DMS153 treated with DMSO at 0.1 percent for 48 hours (cell line): ENCODE measurements around the gene PDRG1.

Experiments
- DNase-seq: peaks from one replicate; lab custom pipeline; 2025; ENCODE audit not compliant: unreplicated experiment; lab: John Stamatoyannopoulos, UW

The PDRG1 gene

GRCh38 chr20:31967830-31968249 is 16.0 kb upstream of the PDRG1 start, which contains the start of gene XKR7:
TSS of gene XKR7 (plus strand) at chr20:31968151. CDS start at chr20:31968176, 25 bp downstream.
- peak; percentile 50 for DNase-seq

GRCh38 chr20:31966991-31967655 is 15.3 kb upstream of the PDRG1 start:
- no peak for DNase-seq

- no peak for DNase-seq
These were observed 12.0 kb upstream of the PDRG1 start for GRCh38 chr20:31963889-31964288.

- DNase-seq = no peak
These were observed 10.9 kb upstream of the PDRG1 start for GRCh38 chr20:31962761-31963160.

GRCh38 chr20:31956556-31957526 is 5.0 kb upstream of the PDRG1 start:
- DNase-seq = no peak

GRCh38 chr20:31954500-31954899 is 2.7 kb upstream of the PDRG1 start:
- DNase-seq = no peak

- DNase-seq = no peak
These were observed 1.8 kb upstream of the PDRG1 start for GRCh38 chr20:31953556-31954148.

GRCh38 chr20:31951203-31951529 is 680 bp downstream of the PDRG1 start:
- DNase-seq = no peak

GRCh38 chr20:31949877-31950646 is 1.8 kb downstream of the PDRG1 start:
- no peak for DNase-seq

GRCh38 chr20:31948008-31948407 is 3.8 kb downstream of the PDRG1 start:
- DNase-seq = no peak

GRCh38 chr20:31945785-31946184 is 6.1 kb downstream of the PDRG1 start:
- DNase-seq = no peak

GRCh38 chr20:31945319-31945718 is 6.5 kb downstream of the PDRG1 start:
- DNase-seq = no peak

- DNase-seq = no peak
These were observed 8.8 kb downstream of the PDRG1 start for GRCh38 chr20:31943052-31943471.

- no peak for DNase-seq
These were observed 12.2 kb downstream of the PDRG1 start for GRCh38 chr20:31939661-31940060.

- no peak for DNase-seq
These were observed 14.0 kb downstream of the PDRG1 start for GRCh38 chr20:31937820-31938219.

GRCh38 chr20:31936420-31936819 is 15.4 kb downstream of the PDRG1 start:
- no peak for DNase-seq

- DNase-seq = no peak
These were observed 16.7 kb downstream of the PDRG1 start for GRCh38 chr20:31934968-31935764.

GRCh38 chr20:31934491-31934890 is 17.4 kb downstream of the PDRG1 start:
- no peak for DNase-seq

- no peak for DNase-seq
These were observed 18.1 kb downstream of the PDRG1 start for GRCh38 chr20:31933698-31934097.

GRCh38 chr20:31930779-31931178 is 21.1 kb downstream of the PDRG1 start:
- DNase-seq = no peak
